ACC112 (cell line): Measurements from ENCODE around the gene COPS7A.
"Not testable (repeated sequence)": the region's sequence is repeated elsewhere in the genome, so short reads cannot be mapped to it uniquely, and the experiment has no call there.

Experiments
- H2AFZ ChIP-seq: fragments of 200-600 bp; sonication (generic); one replicate; pipeline ENCODE4 v1.6.0; 2017; ENCODE audit warnings: antibody characterized with exemption, low read length; ENCODE audit not compliant: unreplicated experiment
- H3K27ac ChIP-seq: fragments of 200-600 bp; sonication (generic); 2 replicates; pipeline ENCODE4 v1.5.1; 2014; ENCODE audit warnings: low read depth, mild to moderate bottlenecking, antibody characterized with exemption, low read length, moderate library complexity
- H3K27me3 ChIP-seq: fragments of 200-600 bp; sonication (generic); 2 replicates; pipeline ENCODE4 v1.6.1; 2014; ENCODE audit warnings: mild to moderate bottlenecking, antibody characterized with exemption, low read length, moderate library complexity, mixed read lengths; ENCODE audit not compliant: insufficient read depth
- H3K36me3 ChIP-seq: fragments of 200-600 bp; sonication (generic); 2 replicates; pipeline ENCODE4 v1.6.1; 2016; ENCODE audit warnings: mild to moderate bottlenecking, antibody characterized with exemption, low read length, moderate library complexity, mixed read lengths; ENCODE audit not compliant: insufficient read depth
- H3K4me1 ChIP-seq: fragments of 200-600 bp; sonication (generic); one replicate; pipeline ENCODE4 v1.6.1; 2016; ENCODE audit warnings: low read length, mixed read lengths; ENCODE audit not compliant: insufficient read depth, unreplicated experiment, control insufficient read depth
- H3K4me3 ChIP-seq: fragments of 200-600 bp; sonication (generic); 2 replicates; pipeline ENCODE4 v1.5.1; 2014; ENCODE audit warnings: mild to moderate bottlenecking, low read depth, low read length
- H3K79me2 ChIP-seq: fragments of 200-600 bp; sonication (generic); one replicate; pipeline ENCODE4 v1.6.0; 2016; ENCODE audit warnings: low read length; ENCODE audit not compliant: control insufficient read depth, unreplicated experiment, insufficient read depth

The COPS7A gene

DNA sequence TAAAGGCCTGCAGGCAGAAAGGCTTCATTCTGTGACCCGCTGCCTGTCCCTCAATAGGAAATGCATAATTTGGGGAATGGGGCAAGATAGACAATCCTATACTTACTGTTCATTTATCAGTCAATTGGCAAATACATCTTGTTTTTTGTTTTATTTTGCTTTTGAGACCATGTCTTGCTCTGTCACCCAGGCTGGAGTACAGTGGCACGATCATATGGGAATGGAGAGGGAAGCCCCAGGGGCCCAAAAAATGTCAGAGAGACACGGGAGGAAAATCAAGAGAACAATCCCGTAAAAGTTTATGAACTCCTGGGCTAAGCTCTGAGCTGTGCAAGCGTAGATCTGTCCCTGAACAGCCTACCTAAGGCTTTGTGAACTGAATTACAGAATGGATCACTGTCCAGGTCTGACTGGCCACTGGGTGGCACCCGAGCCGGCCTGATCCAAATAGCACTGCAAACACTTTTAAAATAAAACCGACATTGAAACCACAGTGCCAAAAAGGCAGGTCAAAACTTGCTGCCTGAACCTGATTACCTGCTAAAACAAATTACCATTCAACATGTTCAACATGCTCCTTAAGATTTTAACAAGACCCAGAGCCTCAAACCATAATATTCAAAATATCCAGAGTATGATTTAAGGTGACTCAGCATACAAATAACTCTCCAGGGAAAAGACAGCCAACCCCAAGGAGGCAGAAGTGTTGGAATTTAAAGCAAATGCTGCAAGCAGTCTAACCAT, 11.8 kb downstream of the COPS7A start:
- Histone ChIP-seq H3K79me2 (no peaks in the 10 kb centered on the region), H3K27ac (peak overlapping the region; percentile 30), H3K4me3 (no peak overlapping the region), H3K4me1 (peaks cover 18% of the 10 kb centered on the region), H3K27me3 (no peaks in the 10 kb centered on the region), H3K36me3 (peaks cover 8% of the 10 kb centered on the region; the same call in 1 of the 2 replicates), H2AFZ (peak overlapping the region; percentile 34)

DNA sequence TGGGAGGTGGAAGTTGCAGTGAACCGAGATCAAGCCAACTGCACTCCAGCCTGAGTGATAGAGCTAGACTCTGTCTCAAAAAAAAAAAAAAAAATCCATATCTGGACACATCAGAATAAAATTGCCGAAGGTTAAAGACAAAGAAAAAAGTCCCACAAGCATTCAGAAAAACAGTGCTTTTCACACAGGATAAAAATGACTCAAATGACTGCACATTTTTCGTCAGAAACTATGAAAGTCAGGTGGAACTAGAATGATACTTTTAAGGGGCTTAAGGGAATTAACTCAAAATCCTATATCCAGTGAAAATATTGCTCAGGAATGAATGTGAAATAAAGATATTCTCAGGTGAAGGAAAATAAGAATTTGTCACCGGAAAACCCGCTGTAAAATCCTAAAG, 12.9 kb downstream of the COPS7A start:
- 0 out of 2 replicates have a peak, but pooled peaks cover 4% of the 10 kb centered on the region for H3K36me3 ChIP-seq
- no peaks in the 10 kb centered on the region for H3K79me2 ChIP-seq
- H3K4me3 ChIP-seq = no peak overlapping the region
- H3K27ac ChIP-seq = no peak overlapping the region
- no peaks in the 10 kb centered on the region for H3K27me3 ChIP-seq
- no peak overlapping the region for H2AFZ ChIP-seq
- peaks cover 18% of the 10 kb centered on the region for H3K4me1 ChIP-seq

DNA sequence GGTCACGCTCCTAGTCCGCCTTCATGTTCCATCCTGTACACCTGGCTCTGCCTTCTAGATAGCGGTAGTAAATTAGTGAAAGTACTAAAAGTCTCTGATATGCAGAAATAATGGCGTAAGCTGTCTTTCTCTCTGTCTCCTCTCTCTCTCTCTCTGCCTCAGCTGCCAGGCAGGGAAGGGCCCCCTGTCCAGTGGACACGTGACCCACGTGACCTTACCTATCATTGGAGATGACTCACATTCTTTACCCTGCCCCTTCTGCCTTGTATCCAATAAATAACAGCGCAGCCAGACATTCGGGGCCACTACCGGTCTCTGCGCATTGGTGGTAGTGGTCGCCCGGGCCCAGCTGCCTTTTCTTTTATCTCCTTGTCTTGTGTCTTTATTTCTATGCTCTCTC, 18.2 kb downstream of the COPS7A start:
- not testable (repeated sequence) for H3K4me1 ChIP-seq, H2AFZ ChIP-seq, H3K79me2 ChIP-seq, H3K36me3 ChIP-seq, H3K27ac ChIP-seq, H3K4me3 ChIP-seq, H3K27me3 ChIP-seq

DNA sequence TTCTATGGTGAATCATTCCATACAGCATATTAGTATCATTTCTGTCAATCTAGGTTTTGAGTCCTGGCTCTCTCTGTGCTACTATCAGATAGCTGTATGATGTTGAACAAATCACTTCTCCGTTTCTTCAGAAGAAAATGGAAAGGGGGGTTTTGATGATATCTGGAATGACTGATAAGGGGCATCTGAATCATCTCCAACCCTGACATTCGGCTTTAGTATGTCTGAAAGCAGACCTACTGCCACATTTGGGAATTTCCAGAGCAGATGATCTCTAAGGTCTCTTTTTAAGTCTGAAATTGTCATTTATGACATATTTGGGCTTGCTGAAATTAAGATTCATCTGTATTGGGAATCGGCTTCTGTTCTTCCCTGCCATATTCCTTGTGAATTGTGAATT, 19.0 kb downstream of the COPS7A start:
- Histone ChIP-seq H3K4me1 (no peaks in the 10 kb centered on the region), H2AFZ (no peak overlapping the region), H3K36me3 (peaks cover 6% of the 10 kb centered on the region; the same call in 1 of the 2 replicates), H3K79me2 (no peaks in the 10 kb centered on the region), H3K4me3 (no peak overlapping the region), H3K27me3 (no peaks in the 10 kb centered on the region), H3K27ac (no peak overlapping the region)

DNA sequence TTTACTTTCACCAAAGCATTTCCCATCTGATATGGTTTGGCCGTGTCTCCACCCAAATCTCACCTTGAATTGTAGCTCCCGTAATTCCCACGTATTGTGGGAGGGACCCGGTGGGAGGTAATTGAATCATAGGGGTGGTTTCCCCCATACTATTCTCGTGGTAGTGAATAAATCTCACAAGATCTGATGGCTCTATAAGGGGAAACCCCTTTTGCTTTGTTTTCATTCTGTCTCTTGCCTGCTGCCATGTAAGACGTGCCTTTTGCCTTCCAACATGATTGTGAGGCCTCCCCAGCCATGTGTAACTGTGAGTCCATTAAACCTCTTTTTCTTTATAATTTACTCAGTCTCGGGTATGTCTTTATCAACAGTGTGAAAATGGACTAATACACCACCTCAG, 19.5 kb downstream of the COPS7A start:
- H3K36me3 ChIP-seq = peaks cover 11% of the 10 kb centered on the region; the same call in 1 of the 2 replicates
- not testable (repeated sequence) for H3K27me3 ChIP-seq, H2AFZ ChIP-seq, H3K79me2 ChIP-seq, H3K4me1 ChIP-seq, H3K4me3 ChIP-seq, H3K27ac ChIP-seq

DNA sequence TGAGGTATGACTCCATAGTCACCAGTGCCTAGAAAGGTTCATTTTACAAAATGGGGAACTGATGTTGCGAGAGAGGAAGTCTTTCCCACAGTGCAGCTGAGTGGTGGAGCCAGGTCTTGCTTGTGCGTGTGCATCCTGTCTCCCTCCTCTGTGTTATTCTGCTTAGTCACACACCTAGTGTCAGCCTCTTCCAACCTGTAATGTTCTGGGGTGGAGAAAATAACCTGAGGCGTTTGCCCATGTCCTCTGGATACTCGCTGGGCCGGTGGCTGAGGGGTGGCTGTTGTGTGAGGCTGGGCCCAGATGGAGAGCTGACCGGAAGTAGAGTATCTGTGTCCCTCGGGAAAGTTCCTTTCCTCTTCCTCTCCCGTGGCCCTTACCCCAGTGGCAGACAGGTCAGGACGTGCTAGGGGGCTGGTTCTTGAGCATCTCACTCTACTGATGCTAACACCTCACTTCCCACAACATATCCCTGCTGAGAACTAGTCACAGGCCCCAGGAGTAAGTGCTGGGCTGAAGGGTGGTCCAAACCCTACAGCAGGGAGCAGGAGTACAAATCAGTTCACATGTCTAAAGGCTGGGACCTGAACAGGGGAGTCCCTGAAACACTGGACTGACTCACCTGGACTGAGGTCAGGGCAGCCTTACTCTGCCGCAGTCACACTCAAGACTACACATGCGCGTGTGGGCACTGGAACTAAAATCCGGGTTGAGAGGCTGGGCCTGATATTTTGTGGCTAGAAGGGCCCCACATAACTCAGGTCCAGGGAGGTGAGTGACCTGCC, 22.1 kb downstream of the COPS7A start:
- no peak overlapping the region for H3K27ac ChIP-seq
- no peak overlapping the region for H3K4me3 ChIP-seq
- H3K79me2 ChIP-seq = peaks cover 2% of the 10 kb centered on the region
- H3K4me1 ChIP-seq = no peaks in the 10 kb centered on the region
- H3K36me3 ChIP-seq = peaks cover 30% of the 10 kb centered on the region
- no peak overlapping the region for H2AFZ ChIP-seq
- no peaks in the 10 kb centered on the region for H3K27me3 ChIP-seq

DNA sequence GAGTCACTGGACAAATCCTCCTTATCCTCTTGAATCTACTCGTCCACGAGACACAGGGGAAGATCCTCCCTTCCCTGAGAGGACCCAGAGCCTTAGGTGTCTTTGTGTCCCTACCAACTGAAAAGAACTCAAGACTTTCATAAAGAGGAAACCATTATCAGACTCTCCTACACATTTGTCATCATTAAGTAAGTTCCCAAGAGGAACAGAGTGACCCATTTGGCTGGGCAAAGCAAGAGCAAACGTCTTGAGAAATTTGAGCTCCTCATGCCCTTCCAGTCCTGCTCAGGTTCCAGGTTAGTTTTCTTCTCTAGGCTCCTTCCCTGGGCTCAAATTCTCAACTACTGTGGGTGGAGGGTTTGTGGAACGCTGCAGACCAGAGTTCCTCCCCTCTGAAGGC, 23.4 kb downstream of the COPS7A start:
- Histone ChIP-seq H3K79me2 (peaks cover 15% of the 10 kb centered on the region), H3K4me1 (peaks cover 6% of the 10 kb centered on the region), H3K36me3 (peaks cover 38% of the 10 kb centered on the region)

DNA sequence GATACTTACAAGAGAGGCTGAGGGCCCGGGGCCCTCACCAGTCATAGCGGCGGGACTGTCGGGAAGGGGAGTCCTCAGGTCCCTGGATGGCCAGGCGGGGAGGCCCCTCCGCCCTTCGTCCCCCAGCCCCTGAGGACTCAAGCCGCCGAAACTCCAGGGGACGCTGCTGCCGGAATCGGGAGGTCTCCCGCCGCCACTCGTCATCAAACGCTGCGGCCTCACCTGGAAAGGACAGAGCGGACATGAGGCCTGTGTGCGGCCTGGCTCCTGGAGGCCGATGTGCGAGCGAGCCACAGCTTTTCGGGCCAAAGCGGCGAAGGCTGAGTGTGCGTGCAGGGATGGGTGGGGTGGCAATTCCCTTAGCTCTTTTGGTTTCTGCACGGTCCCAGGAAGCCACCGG, 24.9 kb downstream of the COPS7A start:
- Histone ChIP-seq H3K27ac (no peak overlapping the region), H3K36me3 (peaks cover 38% of the 10 kb centered on the region), H3K4me3 (no peak overlapping the region), H3K4me1 (peaks cover 7% of the 10 kb centered on the region), H3K27me3 (no peaks in the 10 kb centered on the region), H3K79me2 (peaks cover 22% of the 10 kb centered on the region), H2AFZ (no peak overlapping the region)

More for the DNA sequence above, 23.4 kb downstream of the COPS7A start:
- Histone ChIP-seq H3K4me3 (no peak overlapping the region), H3K27me3 (no peaks in the 10 kb centered on the region), H2AFZ (no peak overlapping the region), H3K27ac (no peak overlapping the region)

DNA sequence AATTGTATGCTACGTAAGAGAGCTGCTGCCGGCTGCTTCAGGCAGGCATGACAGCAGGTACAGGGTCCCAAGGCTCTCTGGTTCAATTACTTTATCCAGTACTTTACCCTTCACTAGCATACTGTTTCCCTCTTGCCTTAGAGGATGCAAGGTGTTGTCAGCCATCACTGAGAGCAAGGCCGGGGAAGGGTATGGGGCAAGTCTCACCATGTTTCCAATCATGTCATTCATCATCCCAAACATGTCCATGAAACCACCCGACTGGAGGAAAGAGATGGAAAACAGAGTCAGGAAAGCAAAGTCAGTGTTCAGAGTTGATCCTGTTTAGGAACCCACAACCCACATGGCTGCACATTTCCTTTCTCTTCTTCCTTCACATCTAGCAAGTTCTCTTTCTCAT, 26.7 kb downstream of the COPS7A start:
- no peak overlapping the region for H3K4me3 ChIP-seq
- H2AFZ ChIP-seq = no peak overlapping the region
- no peaks in the 10 kb centered on the region for H3K27me3 ChIP-seq
- peaks cover 22% of the 10 kb centered on the region for H3K79me2 ChIP-seq
- H3K4me1 ChIP-seq = peaks cover 14% of the 10 kb centered on the region
- no peak overlapping the region for H3K27ac ChIP-seq
- H3K36me3 ChIP-seq = peaks cover 38% of the 10 kb centered on the region

DNA sequence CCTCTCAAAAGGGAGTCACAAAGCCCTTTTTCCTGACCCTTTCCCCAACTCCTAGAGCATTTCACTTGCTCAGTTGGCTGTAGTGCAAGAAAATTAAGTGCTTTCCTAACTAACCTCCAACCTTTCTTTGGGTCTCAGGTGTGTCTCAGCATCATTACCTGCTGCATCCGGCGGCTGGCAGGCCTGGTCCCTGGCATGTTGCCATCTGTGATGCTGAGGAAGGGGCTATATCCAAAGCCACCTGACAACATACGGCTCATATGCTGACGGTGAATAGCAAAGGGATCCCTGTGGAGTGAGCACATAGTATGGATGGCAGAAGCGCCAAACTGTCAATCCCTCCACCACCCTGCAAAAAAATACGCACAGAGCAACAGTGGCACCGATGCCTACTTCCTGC, 27.9 kb downstream of the COPS7A start:
- H3K27me3 ChIP-seq = no peaks in the 10 kb centered on the region
- H3K27ac ChIP-seq = no peak overlapping the region
- H3K36me3 ChIP-seq = peaks cover 38% of the 10 kb centered on the region
- peak overlapping the region; percentile 93 for H3K4me3 ChIP-seq
- H3K4me1 ChIP-seq = peaks cover 14% of the 10 kb centered on the region
- H3K79me2 ChIP-seq = peaks cover 22% of the 10 kb centered on the region
- no peak overlapping the region for H2AFZ ChIP-seq
